Measurements from ENCODE around the gene REN.

DNA sequence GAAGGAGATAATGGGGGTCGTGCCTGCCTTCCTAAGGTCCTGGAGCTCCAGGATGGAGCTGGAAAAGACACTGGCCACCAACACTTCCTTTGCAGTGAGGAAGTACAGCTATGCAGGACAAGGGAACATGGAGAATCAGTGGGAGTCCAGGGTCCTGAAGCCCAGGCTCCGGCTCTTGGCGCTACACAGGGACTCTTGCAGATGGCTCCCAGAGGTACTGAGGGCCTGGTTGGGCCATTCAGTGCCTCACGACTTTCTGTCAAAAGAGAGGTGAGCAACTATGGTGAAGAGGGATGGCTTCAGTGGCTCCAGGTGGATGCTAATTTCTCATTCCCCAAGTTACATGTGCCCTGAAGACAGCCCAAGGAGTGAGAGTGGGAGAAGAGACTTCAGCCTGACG is 12.5 kb downstream of the REN start:
- TF ChIP-seq POLR2AphosphoS5 (IDR thresholded peaks at IDR 0.05; ENCODE audit: low read depth, low read length): no peak
- TF ChIP-seq POLR2A (IDR thresholded peaks at IDR 0.05; ENCODE audit: low read depth, low read length): no peak
- TF ChIP-seq SPI1 (IDR thresholded peaks at IDR 0.05; ENCODE audit: low read depth, low read length): no peak
- no peak for TF ChIP-seq TAF1 (IDR thresholded peaks at IDR 0.05; ENCODE audit: low read depth, low read length)
- TF ChIP-seq POU2F2 (IDR thresholded peaks at IDR 0.05; ENCODE audit: low read depth, low read length): no peak

All from GM12891 (cell line).